GM21423 (cell line): ENCODE results near the gene ZAP70.

Experiments
- ATAC-seq: cut with Tn5 transposase; IDR thresholded peaks from one replicate; pipeline ENCODE4 v1.9.1; 2021; ENCODE audit warnings: mild to moderate bottlenecking, moderate library complexity; ENCODE audit not compliant: unreplicated experiment

ZAP70 gene

DNA sequence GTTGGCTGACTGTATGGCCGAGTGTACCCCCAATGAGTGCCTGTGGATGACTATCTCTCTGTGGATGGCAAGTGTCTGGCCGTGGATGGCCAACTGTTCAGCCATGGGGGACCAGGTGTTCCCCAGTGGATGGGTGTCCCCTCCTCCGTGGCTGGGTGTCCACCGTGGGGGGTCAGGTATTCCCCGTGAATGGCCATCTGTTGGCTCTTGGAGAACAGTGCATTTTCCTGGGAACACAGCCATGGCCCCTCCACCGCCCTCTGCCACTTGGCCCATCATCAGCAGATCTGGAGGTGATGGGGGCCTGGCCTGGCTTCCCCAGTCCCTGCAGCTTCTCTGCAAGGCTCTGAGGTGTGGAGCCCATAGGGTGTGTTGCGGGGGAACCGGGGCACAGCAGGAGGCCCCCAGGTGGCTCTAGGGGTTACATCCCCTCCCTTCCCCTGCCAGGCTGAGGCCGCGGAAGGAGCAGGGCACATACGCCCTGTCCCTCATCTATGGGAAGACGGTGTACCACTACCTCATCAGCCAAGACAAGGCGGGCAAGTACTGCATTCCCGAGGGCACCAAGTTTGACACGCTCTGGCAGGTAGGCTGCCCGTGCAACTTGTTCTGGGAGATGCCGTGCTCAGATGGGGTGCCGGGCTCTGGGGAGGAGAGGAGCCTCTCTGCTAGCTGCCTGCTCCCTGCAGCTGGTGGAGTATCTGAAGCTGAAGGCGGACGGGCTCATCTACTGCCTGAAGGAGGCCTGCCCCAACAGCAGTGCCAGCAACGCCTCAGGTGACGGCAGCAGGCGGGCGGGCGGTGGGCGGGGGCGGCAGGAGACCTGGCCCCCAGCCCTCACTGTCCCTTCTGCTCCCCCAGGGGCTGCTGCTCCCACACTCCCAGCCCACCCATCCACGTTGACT, 19.3 kb downstream of the ZAP70 start:
- no peak for ATAC-seq

DNA sequence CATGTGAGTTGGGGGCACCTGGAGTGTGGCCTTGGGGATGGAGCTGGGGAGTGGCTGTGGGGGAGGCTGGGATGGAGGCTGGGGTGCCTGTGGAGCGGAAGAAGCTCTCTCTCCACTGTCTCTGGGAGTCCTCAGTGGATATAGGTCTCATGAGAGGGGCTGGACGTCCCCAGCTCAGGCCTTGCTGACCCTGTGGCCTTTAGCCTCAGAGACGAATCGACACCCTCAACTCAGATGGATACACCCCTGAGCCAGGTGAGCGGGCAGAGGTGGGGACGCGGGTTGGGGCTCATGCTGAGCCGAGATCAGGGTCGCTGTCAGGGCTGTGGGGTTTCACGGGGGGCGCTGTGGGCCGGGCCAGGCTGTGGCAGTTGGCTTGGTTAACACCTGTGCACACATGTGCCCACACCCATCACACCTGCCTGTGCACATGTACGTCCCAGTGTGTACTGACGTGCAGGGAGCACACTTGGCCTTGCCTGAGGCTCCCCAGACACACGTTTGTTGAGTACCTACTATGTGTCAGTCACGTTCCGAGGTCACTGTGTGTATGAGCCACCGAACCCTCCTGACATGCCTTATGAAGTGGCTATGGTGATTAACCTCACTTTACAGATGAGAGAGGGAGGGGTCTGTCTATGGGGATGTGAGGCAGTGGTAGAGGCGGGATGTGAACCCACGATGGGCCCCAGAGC, 20.1 kb downstream of the ZAP70 start:
- ATAC-seq = no peak

DNA sequence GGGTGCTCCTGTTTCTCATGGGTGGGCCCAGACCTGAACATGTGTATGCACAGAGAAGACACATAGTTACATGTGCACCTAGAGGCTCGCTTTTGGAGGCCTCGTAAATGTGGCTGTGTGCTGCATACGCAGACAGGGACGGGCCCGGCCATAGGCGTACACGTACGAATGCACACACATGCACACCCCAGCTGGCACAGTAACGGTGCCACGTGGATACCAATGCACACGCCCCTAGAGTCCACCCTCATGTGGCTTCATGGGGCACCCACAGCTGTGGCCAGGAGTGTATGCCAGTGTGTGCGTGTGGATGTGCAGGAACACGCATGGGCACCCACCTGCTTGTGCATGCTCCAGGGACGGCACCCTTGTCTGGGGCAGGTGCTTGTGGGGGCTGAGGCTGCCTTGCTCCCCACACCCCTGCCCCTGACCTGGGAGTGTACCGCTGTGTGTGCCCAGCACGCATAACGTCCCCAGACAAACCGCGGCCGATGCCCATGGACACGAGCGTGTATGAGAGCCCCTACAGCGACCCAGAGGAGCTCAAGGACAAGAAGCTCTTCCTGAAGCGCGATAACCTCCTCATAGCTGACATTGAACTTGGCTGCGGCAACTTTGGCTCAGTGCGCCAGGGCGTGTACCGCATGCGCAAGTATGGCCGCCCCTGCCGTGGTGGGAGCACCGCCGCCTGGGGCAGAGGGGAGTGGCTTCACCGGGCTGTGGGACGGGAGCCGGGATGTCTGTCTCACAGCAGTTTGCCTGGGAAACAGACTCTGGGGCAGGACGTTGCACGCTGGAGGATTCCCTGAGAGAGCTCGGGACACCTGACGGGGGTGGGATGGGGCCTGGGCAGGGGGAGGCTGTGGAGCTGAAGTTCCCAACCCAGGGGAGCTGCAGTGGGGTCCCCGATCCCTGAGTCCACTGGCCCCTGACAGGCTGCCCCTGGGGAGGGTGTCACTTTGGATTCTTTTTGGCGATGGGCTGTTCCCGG, 21.0 kb downstream of the ZAP70 start:
- ATAC-seq = no peak

DNA sequence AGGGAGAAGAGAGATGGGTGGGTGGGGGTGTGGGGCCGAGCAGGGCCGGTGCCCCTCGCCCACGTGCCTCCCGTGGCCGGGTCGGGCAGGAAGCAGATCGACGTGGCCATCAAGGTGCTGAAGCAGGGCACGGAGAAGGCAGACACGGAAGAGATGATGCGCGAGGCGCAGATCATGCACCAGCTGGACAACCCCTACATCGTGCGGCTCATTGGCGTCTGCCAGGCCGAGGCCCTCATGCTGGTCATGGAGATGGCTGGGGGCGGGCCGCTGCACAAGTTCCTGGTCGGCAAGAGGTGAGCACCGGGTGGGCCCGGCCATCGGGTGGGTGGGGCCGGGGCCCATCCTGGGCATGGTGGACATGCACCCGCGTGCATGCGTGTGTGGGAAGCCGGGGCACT, 21.8 kb downstream of the ZAP70 start:
- no peak for ATAC-seq

DNA sequence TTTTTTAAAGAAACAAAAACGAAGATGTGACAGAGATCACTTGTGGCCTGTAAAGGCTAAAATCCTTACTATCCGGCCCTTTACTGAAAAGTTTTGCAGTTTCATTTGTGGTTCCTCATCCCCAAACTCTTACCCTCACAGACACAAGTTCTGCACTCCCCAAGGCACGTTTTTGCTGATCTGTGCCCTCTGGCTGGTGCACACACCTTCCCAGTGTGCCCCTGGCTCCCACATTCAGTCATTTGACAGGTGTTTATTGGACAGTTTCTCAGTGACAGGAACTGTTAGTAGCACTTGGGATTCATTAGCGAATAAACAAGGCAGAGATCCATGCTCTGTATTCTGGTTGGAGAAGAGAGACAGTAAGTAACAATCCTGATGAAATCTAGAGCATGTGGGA, 22.8 kb downstream of the ZAP70 start:
- ATAC-seq = no peak

DNA sequence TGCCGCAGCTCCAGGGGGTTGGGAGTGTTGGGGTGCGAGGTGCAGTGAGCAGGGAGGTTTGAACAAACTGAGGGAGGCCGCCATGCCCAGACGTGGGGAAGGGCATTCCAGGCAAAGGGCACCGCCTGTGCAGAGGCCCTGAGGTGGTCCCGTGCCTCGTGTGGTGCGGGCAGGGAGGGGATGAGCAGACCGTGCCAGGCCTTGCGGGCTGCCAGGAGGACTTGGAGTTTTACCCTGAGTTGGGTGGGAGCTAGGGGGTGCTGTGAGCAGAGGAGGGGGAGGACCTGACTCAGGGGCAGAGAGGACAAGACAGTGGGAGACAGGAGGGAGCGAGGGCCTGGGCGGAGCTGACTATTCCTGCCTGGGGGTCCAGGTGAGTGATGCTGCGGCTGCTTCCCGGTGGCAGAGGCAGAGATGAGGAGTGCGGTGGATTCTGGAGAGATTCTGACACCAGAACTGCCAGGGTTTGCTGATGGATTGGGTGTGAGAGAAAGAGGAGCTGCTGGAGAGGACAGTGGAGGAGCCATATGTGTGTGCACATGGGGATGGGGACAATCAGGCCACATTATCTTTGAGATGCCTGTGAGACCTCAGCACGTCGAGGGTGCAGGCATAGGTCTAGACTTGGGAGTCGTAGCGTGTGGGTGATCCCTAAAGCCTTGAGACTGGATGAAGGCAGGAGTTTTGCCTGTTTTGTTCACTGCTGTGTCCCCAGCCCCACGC, 23.4 kb downstream of the ZAP70 start:
- no peak for ATAC-seq

DNA sequence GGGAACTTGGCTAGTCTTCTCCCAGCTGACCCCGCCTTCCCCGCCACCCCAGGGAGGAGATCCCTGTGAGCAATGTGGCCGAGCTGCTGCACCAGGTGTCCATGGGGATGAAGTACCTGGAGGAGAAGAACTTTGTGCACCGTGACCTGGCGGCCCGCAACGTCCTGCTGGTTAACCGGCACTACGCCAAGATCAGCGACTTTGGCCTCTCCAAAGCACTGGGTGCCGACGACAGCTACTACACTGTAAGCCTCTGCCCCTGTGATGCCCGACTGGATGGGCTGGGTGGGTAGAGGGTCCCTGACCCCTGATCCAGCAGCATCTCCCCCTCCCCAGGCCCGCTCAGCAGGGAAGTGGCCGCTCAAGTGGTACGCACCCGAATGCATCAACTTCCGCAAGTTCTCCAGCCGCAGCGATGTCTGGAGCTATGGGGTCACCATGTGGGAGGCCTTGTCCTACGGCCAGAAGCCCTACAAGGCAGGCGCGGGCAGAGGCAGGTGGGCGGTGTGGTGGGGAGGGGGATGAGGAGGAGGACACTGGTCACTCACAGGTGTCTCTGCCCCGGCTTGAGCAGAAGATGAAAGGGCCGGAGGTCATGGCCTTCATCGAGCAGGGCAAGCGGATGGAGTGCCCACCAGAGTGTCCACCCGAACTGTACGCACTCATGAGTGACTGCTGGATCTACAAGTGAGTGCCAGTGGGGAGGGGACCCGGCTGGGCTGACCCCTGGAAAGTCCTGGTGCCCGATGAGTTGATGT, 24.2 kb downstream of the ZAP70 start:
- no peak for ATAC-seq

DNA sequence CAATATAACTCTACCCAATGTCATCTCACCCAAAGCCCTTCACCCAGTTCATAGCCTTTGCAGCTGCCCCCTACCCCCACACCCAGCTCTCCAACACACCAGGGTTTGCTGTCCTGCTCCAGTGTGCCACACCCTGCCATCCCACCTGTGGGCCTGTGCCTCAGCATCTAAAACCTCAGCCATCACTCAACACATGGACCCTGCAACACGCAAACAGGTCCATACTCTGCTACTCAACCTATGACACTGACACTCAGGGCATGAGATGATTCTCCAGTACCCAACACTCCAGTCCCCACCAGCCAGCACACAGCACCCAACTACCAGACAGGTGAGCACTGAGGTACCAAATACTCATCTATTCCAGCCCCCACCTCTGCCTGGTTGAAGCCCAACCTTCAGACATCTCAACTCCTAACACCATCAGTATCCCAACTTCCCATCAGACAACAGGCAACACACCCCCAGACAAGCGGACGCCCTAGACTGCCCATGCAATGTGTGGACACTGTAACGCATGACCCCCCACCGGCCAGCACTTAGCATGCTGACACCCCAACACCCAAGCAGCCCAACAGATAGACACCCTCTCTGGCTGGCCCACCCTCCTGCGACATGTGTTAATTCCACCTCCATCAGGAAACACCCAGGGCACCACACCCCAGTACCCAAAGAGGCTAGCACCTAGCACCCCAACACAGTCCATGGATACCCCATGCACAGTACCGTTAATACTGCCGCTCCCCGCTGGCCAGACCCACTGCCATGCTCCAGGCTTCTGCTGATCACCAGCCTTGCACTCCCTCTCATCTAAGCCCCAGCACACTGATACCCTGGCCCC, 25.0 kb downstream of the ZAP70 start:
- ATAC-seq = no peak

DNA sequence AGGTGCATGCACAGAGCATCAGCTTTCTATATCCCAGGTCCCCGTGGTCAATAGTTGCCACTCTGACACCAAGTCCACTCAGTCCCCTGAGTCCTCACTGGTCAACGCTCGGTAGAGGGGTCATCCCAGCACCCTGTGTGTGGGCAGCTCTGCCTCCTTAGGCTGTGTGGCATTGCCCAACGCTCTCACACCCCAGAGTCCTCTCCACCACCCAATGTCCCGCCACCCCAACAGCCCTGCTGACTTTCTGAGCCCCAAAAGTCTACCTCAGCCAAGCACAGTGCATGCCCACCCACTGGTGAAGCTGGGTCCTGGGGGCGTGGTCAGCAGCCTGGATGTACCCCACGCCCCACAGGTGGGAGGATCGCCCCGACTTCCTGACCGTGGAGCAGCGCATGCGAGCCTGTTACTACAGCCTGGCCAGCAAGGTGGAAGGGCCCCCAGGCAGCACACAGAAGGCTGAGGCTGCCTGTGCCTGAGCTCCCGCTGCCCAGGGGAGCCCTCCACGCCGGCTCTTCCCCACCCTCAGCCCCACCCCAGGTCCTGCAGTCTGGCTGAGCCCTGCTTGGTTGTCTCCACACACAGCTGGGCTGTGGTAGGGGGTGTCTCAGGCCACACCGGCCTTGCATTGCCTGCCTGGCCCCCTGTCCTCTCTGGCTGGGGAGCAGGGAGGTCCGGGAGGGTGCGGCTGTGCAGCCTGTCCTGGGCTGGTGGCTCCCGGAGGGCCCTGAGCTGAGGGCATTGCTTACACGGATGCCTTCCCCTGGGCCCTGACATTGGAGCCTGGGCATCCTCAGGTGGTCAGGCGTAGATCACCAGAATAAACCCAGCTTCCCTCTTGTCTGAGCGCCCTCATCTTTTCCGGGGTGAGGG, 25.9 kb downstream of the ZAP70 start:
- no peak for ATAC-seq

DNA sequence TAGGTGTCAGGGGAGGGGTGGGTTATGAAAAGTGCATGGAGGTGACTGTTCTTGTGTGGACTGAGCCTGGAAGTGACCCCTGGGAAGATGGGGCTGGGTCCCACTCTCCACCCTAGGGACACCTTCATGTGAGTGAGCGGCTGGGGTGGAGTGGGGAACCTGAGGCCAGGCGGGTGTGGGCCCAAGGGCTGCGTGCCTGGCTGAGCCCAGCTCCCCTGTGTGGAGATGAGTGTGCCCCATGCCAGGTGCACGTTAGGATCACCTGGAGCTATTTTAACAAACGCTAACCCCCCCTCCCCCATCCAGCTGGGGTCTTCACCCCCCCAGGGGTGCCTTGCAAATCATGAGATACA, 26.5 kb downstream of the ZAP70 start:
- ATAC-seq = no peak

DNA sequence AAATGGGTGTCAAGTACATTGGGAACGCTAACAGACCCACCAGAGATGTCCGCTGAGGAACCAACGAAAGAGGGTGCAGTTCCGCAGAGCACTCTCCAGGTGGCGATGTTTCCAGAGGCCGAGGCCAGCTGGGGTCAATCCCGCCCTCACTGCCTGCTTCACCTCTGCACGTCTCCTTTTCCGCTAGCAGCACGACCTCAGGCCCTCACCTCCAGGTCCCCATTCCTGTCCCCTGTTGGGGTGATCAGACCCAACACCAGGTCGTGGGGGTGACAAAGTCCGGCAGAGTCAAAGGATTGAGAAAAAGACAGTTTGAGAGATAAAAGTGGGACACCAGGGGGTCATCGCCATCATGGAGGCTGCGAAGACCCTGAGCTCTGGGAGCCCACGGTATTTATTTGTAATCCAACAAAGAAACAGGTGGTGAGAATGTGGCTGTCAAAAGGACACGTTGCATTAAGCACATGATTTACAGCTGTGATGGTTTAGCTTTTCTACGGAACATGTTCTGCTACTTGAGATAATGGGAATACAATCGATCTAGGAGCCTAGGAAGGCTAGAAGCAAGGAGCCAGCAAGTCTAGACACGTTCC, 27.3 kb downstream of the ZAP70 start:
- ATAC-seq = no peak

DNA sequence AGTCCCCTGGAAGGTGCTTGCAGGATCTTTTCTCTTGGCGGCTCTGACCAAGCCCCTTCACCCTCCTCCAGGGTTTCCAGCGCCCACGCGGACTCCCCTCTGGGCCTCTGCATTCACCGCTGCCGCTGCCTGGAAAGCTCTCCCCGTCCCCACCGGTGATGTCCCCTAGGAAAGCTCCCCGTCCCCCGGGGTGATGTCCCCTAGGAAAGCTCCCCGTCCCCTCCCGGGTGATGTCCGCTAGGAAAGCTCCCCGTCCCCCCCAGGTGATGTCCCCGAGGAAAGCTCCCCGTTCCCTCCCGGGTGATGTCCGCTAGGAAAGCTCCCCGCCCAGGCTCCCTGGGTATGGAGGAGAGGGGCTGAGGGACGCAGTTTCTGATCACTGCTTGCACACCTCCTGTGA, 27.9 kb downstream of the ZAP70 start:
- no peak for ATAC-seq

DNA sequence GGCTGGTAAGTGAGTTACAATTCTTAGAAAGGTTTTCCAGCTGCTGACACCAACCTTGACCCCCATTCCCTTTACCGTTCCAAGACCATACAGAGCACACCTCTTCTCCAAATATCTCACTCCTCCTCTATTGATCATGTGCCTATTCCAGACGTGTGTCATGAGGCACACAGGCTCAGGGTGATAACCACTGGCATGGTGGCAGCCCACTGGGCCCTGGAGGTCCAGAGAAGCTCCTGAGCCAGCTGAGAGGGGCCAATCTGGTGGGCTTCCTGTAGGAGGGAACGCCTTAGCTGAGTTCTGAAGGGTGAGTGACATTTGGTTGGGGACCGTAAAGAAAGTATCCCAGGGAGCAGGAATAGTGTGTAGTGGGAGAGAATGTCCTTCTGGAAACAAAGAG, 28.3 kb downstream of the ZAP70 start:
- no peak for ATAC-seq

DNA sequence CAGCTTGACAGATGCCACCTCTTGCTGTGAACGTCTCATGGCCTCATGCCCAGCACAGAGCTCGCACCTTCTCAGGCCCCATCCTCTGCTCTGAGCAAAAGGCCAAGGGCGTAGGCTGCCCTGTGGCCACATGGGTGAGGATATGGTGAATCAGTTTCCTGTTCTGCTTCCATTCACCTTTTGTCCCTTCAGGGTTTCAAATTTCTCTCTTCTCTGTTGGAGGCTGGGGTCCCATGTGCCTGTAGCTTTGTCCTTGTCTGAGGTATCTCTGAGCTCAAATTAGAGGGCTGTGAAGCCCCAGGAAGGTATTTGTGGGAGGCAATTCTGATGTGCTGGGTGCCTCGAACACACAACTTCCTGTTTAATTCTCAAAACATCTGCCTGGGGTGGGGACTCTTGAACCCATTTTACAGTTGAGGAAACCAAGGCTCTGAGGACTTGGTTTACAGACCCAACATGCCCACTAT, 29.0 kb downstream of the ZAP70 start:
- ATAC-seq = no peak

DNA sequence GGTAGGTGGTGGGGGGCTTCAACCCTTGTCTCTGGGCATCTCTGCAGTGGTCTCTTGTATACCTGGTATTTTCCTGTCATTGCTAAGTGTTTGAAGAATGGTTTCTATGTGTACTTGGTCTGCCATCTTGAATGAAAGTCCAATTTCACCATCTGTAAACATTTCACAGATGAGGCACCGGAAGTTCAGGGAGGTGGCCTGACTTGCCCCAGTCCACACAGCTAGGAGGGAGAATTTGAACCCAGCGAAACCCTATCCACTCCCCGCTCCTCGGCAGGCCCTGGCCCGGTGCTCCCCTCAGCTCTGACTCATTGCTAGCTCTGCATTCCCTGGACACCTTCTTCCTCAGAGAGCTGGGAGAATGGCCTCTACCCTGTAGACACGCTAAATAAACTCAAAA, 30.5 kb downstream of the ZAP70 start:
- no peak for ATAC-seq

DNA sequence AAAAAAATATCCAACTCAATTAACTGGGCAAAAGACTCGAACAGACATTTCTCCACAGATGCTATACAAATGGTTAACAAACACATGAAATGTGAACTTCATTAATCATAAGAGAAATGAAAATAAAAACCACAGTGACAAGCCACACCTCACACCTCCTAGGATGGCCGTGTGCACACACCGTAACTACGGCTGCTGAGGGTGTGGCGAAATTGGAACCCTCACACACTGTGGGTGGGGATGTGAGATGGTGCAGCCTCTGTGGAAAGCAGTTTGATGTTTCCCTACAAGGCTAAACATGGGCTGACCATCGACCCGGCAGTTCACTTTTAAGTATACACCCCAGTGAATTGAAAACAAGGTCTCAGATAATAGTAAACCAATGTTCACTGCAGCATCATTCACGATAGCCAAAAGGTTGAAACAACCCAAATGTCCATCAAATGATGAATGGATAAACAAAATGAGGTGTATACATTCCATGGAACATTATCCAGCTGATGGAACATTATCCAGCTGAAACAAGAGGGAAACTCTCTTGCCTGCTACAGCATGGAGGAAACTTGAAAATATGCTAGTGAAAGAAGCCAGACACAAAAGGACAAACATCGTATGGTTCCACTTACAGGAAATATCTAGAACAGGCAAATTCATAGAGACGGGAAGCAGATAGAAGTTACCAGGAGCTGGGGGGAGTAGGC, 32.2 kb downstream of the ZAP70 start:
- no peak for ATAC-seq

DNA sequence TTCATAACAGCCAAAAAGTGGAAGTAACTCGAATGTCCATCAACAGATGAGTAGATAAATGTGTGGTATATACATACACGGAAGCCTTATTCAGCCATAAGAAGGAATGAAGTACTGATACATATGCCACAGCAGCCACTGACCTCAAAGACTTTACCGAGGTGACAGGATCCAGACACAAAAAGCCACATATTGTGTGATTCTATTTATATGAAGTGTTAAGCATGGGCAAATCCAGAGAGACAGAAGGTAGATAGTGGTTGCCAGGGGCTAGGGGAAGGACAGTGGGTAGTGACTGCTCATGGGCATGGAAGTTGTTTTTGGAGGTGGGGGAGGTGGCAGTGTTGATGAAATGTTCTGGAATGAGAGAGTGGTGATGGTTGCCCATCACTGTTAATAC, 33.9 kb downstream of the ZAP70 start:
- no peak for ATAC-seq
